HepG2 (cell line): ENCODE data around the gene COL4A6. TPM values are rescaled to one million over a fixed set of nuclear protein-coding genes. Genes with fewer than 3 reads are reported as not detected.

Experiments
- ATAC-seq: fragments of 200-7000 bp; cut with Tn5 transposase; 3 replicates; pipeline ENCODE4 v1.9.1; 2020; ENCODE audit warnings: mild to moderate bottlenecking, moderate library complexity
- BruUV-seq: library from RNA; stranded (reverse); fragments of 400-500 nt; replicated peaks from 2 replicates; lab custom pipeline; 2021; lab: Mats Ljungman, UMichigan
- CTCF ChIA-PET: fragments of 300-600 bp; formaldehyde crosslinking; extraction: SDS; loops from one replicate; lab custom pipeline; 2021; ENCODE audit warnings: low total read pairs, inconsistent platforms, low intra/inter-chr PET ratio; lab: Yijun Ruan, JAX
- POLR2A ChIA-PET: fragments of 350-600 bp; sonication (Branson Sonifier 250); formaldehyde crosslinking; loops from one replicate; lab custom pipeline; 2020; ENCODE audit warnings: antibody characterized with exemption, inconsistent platforms; lab: Yijun Ruan, JAX
- DNase-seq: peaks from one replicate; pipeline ENCODE4 v3.0.0-alpha.2; 2015; ENCODE audit warnings: low spot score
- FAIRE-seq: peaks from 3 replicates; lab custom pipeline; 2011; peaks lifted over from hg19 to GRCh38; lab: Jason Lieb, UNC
- H2AFZ ChIP-seq: one replicate; pipeline ENCODE4 v1.6.1; 2011; ENCODE audit warnings: low read length, inconsistent platforms
- H3K27ac ChIP-seq: fragments of 300-600 bp; 3 replicates; pipeline ENCODE4 v1.8.0; 2011; ENCODE audit warnings: mixed run types, mild to moderate bottlenecking, mixed read lengths, low read length, inconsistent platforms; ENCODE audit not compliant: insufficient read depth; ENCODE audit errors: extremely low read length
- H3K27me3 ChIP-seq, 2 experiments: fragments of 200-600 bp in 1 of 2; 2 replicates in 1 of 2; 3 replicates in 1 of 2; pipeline versions ENCODE4 v1.6.0 to v1.8.0; 2011; ENCODE audit warnings: low read length in 2 of 2, mild to moderate bottlenecking in 2 of 2, moderate library complexity in 2 of 2, inconsistent platforms in 1 of 2; ENCODE audit not compliant: insufficient read depth in 2 of 2, control insufficient read depth in 1 of 2
- H3K36me3 ChIP-seq, 2 experiments: fragments of 200-600 bp in 1 of 2; replicated peaks in 1 of 2; 2 replicates in 1 of 2; 3 replicates in 1 of 2; pipeline versions ENCODE4 v1.5.1 to v1.8.0; 2011; ENCODE audit warnings: low read length in 2 of 2, inconsistent platforms in 1 of 2; ENCODE audit not compliant: insufficient read depth in 2 of 2, control insufficient read depth in 1 of 2
- H3K4me1 ChIP-seq: 2 replicates; pipeline ENCODE4 v1.5.1; 2012; ENCODE audit warnings: low read length, inconsistent platforms; ENCODE audit not compliant: insufficient read depth
- H3K4me2 ChIP-seq: 2 replicates; pipeline ENCODE4 v1.6.0; 2011; ENCODE audit warnings: low read depth, low read length, inconsistent platforms
- H3K4me3 ChIP-seq, 3 experiments: fragments of 200-600 bp in 1 of 3; sonication (generic), shearing (Covaris generic) in 1 of 3; replicated peaks in 1 of 3; 2 replicates each; pipeline ENCODE4 v1.5.1; 2011 to 2016; ENCODE audit warnings: low read length in 3 of 3, inconsistent platforms in 2 of 3, low read depth in 2 of 3, mild to moderate bottlenecking in 2 of 3, control low read depth in 1 of 3, mixed read lengths in 1 of 3; ENCODE audit not compliant: insufficient read depth in 1 of 3
- H3K79me2 ChIP-seq: one replicate; pipeline ENCODE4 v1.6.1; 2011; ENCODE audit warnings: low read length, inconsistent platforms; ENCODE audit not compliant: insufficient read depth
- H3K9ac ChIP-seq: 2 replicates; pipeline ENCODE4 v1.6.0; 2011; ENCODE audit warnings: mild to moderate bottlenecking, low read depth, low read length, inconsistent platforms; ENCODE audit not compliant: insufficient read depth
- H3K9me3 ChIP-seq: 2 replicates; pipeline ENCODE4 v1.5.1; 2012; ENCODE audit warnings: mild to moderate bottlenecking, low read length
- H4K20me1 ChIP-seq: 2 replicates; pipeline ENCODE4 v1.6.0; 2011; ENCODE audit warnings: inconsistent platforms, mild to moderate bottlenecking, low read length, moderate library complexity; ENCODE audit not compliant: insufficient read depth
- CREM ChIP-seq, 2 experiments: sonication (generic) in 1 of 2; formaldehyde crosslinking in 1 of 2; IDR thresholded peaks; 2 replicates each; pipeline versions ENCODE4 v1.4.0 to v1.6.1; 2016 to 2020; ENCODE audit warnings: antibody characterized with exemption in 1 of 2, mild to moderate bottlenecking in 1 of 2, missing genetic modification reagents in 1 of 2
- SATB2 ChIP-seq: sonication (generic); formaldehyde crosslinking; IDR thresholded peaks from 2 replicates; pipeline ENCODE4 v1.5.0; 2020; ENCODE audit warnings: missing genetic modification reagents
- WGBS: methylation state at CpG from one replicate; pipeline ENCODE4 v1.1.6; 2017; ENCODE audit warnings: low lambda C conversion rate; 5-methylcytosine and 5-hydroxymethylcytosine counted together
- in situ Hi-C: cut with HindIII; loops from 2 replicates; pipeline ENCODE4 v1.10.0; 2017; ENCODE audit warnings: low pct_unique_long_range_greater_than_20kb; ENCODE audit not compliant: extremely low pct_ligation_motif_present
- intact Hi-C: fragments of 100-400 bp; cut with micrococcal nuclease; formaldehyde crosslinking; loops from one replicate; pipeline ENCODE4 v1.10.0; 2022; ENCODE audit not compliant: unreplicated experiment
- polyA plus RNA-seq, 8 experiments: library from polyadenylated mRNA; depleted of rRNA in 3 of 8; stranded (reverse) in 7 of 8; unstranded in 1 of 8; fragments of >200 nt; fragmentation: Illumina TruSeq in 4 of 8; extraction: Trizol in 4 of 8; gene quantifications; 2 replicates each; pipeline versions ENCODE4 v1.2.1 to v1.2.3, GENCODE V29; 2011 to 2016; ENCODE audit warnings: low read depth in 4 of 8, missing spikeins in 1 of 8, mixed read lengths in 1 of 8; ENCODE audit not compliant: insufficient read depth in 1 of 8
- total RNA-seq, 5 experiments: library from RNA; depleted of rRNA; stranded (reverse); fragments of >200 nt; fragmentation: Illumina TruSeq; extraction: Trizol; gene quantifications; 2 replicates each; pipeline ENCODE4 v1.2.3, GENCODE V29; 2016; ENCODE audit warnings: low read depth in 1 of 5

The COL4A6 gene
- total and polyA plus RNA-seq, 2 of the 13 experiments (the other 11 are each of a cell fraction or from before 2014, with no cell fraction given) = 4.5 to 8.2 TPM

- Histone ChIP-seq H2AFZ (no peak overlapping the region), H3K27ac (no peak overlapping the region), H3K9me3 (no peaks in the 10 kb centered on the region), H3K4me3 (no peak overlapping the region), H3K36me3 (no peaks in the 10 kb centered on the region), H3K4me2 (no peak overlapping the region), H4K20me1 (no peaks in the 10 kb centered on the region), H3K27me3 (no peaks in the 10 kb centered on the region), H3K9ac (no peak overlapping the region), H3K79me2 (no peaks in the 10 kb centered on the region), H3K4me1 (no peaks in the 10 kb centered on the region)
- ATAC-seq (no peak), FAIRE-seq (no peak), DNase-seq (no peak)
- TF ChIP-seq CREM (IDR thresholded peaks at IDR 0.05) = no peak
- no peak for TF ChIP-seq CREM (CRISPR knock-in tag; IDR thresholded peaks at IDR 0.05)
- intact Hi-C loops (no loop called here), in situ Hi-C loops (loop anchor here (5.0 to 10.0 kb wide), 2 partner anchors 81 to 313 kb away; no protein-coding TSS in a partner anchor)
- ChIA-PET POLR2A (no interaction called here), CTCF (no interaction called here)
- BruUV-seq = no TSS peak
- 89% methylated on average over 6 of the region's 7 CpGs for WGBS
Measured at GRCh38 chrX:108221301-108221864, 216.8 kb downstream of the COL4A6 start.

GRCh38 chrX:108219949-108220601 lies 218.1 kb downstream of the COL4A6 start:
- intact Hi-C loops = no loop called here
- no peaks in the 10 kb centered on the region for H3K36me3 ChIP-seq
- DNase-seq (no peak), FAIRE-seq (no peak), ATAC-seq (no peak)
- ChIA-PET CTCF (no interaction called here), POLR2A (no interaction called here)
- no peaks in the 10 kb centered on the region for H3K9me3 ChIP-seq
- WGBS = 96% methylated on average over 3 of the region's 5 CpGs
- no TSS peak for BruUV-seq
- no peak overlapping the region for H2AFZ ChIP-seq
- in situ Hi-C loops = loop anchor here (5.0 to 10.0 kb wide), 2 partner anchors 82 to 315 kb away; no protein-coding TSS in a partner anchor
- H3K79me2 ChIP-seq = no peaks in the 10 kb centered on the region
- H3K4me1 ChIP-seq = peaks cover 7% of the 10 kb centered on the region
- no peak overlapping the region for H3K4me3 ChIP-seq
- H3K27ac ChIP-seq = no peak overlapping the region
- no peak overlapping the region for H3K9ac ChIP-seq
- H3K4me2 ChIP-seq = no peak overlapping the region
- H4K20me1 ChIP-seq = no peaks in the 10 kb centered on the region
- no peak for TF ChIP-seq SATB2
- no peaks in the 10 kb centered on the region for H3K27me3 ChIP-seq
